ENCODE data around the gene SELPLG.
"Not testable (repeated sequence)": the region's sequence is repeated elsewhere in the genome, so short reads cannot be mapped to it uniquely, and the experiment has no call there.

Gene SELPLG

GRCh38 chr12:108577458-108577857 is 56.2 kb downstream of the SELPLG start:
- Histone ChIP-seq H3K27me3 (ENCODE audit: insufficient read depth, poor library complexity, severe bottlenecking) (no peaks in the 10 kb centered on the region), H3K4me3 (replicated peaks; ENCODE audit: insufficient read depth, low read length) (no peak overlapping the region), H3K27ac (replicated peaks) (no peak overlapping the region)
- no peak for DNase-seq (ENCODE audit: low read depth in 1 of 2, low spot score in 1 of 2)
- TF ChIP-seq SPI1 (IDR thresholded peaks at IDR 0.05; ENCODE audit: borderline replicate concordance, low read depth), result no peak
- TF ChIP-seq, protein P1, sequence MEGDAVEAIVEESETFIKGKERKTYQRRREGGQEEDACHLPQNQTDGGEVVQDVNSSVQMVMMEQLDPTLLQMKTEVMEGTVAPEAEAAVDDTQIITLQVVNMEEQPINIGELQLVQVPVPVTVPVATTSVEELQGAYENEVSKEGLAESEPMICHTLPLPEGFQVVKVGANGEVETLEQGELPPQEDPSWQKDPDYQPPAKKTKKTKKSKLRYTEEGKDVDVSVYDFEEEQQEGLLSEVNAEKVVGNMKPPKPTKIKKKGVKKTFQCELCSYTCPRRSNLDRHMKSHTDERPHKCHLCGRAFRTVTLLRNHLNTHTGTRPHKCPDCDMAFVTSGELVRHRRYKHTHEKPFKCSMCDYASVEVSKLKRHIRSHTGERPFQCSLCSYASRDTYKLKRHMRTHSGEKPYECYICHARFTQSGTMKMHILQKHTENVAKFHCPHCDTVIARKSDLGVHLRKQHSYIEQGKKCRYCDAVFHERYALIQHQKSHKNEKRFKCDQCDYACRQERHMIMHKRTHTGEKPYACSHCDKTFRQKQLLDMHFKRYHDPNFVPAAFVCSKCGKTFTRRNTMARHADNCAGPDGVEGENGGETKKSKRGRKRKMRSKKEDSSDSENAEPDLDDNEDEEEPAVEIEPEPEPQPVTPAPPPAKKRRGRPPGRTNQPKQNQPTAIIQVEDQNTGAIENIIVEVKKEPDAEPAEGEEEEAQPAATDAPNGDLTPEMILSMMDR (IDR thresholded peaks at IDR 0.05; ENCODE audit: insufficient read depth, low read length), result no peak

GRCh38 chr12:108576660-108577234 is 56.9 kb downstream of the SELPLG start:
- no peak for TF ChIP-seq POLR2AphosphoS5 (IDR thresholded peaks at IDR 0.05; ENCODE audit: low read depth)
- TF ChIP-seq SPI1 (IDR thresholded peaks at IDR 0.05; ENCODE audit: borderline replicate concordance, low read depth), result no peak
- TF ChIP-seq, protein P1 (IDR thresholded peaks at IDR 0.05; ENCODE audit: insufficient read depth, low read length), result no peak
- TF ChIP-seq GABPA (IDR thresholded peaks at IDR 0.05; ENCODE audit: low read depth), result no peak
- TF ChIP-seq, protein P2, sequence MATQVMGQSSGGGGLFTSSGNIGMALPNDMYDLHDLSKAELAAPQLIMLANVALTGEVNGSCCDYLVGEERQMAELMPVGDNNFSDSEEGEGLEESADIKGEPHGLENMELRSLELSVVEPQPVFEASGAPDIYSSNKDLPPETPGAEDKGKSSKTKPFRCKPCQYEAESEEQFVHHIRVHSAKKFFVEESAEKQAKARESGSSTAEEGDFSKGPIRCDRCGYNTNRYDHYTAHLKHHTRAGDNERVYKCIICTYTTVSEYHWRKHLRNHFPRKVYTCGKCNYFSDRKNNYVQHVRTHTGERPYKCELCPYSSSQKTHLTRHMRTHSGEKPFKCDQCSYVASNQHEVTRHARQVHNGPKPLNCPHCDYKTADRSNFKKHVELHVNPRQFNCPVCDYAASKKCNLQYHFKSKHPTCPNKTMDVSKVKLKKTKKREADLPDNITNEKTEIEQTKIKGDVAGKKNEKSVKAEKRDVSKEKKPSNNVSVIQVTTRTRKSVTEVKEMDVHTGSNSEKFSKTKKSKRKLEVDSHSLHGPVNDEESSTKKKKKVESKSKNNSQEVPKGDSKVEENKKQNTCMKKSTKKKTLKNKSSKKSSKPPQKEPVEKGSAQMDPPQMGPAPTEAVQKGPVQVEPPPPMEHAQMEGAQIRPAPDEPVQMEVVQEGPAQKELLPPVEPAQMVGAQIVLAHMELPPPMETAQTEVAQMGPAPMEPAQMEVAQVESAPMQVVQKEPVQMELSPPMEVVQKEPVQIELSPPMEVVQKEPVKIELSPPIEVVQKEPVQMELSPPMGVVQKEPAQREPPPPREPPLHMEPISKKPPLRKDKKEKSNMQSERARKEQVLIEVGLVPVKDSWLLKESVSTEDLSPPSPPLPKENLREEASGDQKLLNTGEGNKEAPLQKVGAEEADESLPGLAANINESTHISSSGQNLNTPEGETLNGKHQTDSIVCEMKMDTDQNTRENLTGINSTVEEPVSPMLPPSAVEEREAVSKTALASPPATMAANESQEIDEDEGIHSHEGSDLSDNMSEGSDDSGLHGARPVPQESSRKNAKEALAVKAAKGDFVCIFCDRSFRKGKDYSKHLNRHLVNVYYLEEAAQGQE (IDR thresholded peaks at IDR 0.05; ENCODE audit: insufficient replicate concordance, low read depth), result no peak
- H3K4me3 ChIP-seq (replicated peaks; ENCODE audit: insufficient read depth, low read length), result no peak overlapping the region
- H3K27ac ChIP-seq (replicated peaks), result no peak overlapping the region
- H3K27me3 ChIP-seq (ENCODE audit: insufficient read depth, poor library complexity, severe bottlenecking), result no peaks in the 10 kb centered on the region
- DNase-seq (ENCODE audit: low read depth in 1 of 2, low spot score in 1 of 2), result no peak

DNA sequence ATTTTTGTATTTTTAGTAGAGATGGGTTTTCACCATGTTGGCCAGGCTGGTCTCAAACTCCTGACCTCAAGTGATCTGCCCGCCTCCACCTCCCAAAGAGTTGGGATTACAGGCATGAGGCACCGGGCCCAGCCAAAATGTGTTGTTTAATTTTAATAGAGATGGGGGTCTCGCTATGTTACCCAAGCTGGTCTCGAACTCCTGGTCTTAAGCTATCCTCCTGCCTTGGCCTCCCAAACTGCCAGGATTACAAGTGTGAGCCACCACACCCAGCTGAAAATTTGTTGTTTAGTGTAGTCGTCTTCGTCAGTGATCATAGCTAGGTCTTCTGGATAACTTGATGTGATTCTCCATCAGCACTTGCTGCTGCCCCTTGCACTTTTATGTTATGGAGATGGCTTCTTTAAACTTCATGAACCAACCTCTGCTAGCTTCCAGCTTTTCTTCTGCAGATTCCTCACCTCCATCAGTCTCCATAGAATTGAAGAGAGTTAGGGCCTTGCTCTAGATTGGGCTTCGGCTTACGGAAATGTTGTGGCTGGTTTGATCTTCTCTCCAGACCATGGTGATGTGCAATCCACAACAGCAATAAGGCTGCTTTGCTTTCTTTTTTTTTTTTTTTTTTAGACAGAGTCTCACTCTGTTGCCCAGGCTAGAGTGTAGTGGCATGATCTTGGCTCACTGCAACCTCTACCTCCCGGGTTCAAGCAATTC is 58.3 kb downstream of the SELPLG start:
- H3K4me3 ChIP-seq (replicated peaks; ENCODE audit: insufficient read depth, low read length), result no peak overlapping the region
- no peak overlapping the region for H3K27ac ChIP-seq (replicated peaks)
- DNase-seq (ENCODE audit: low read depth in 1 of 2, low spot score in 1 of 2), result no peak
- TF ChIP-seq SPI1 (IDR thresholded peaks at IDR 0.05; ENCODE audit: borderline replicate concordance, low read depth) (no peak), POLR2AphosphoS5 (IDR thresholded peaks at IDR 0.05; ENCODE audit: low read depth) (no peak), GABPA (IDR thresholded peaks at IDR 0.05; ENCODE audit: low read depth) (no peak)
- TF ChIP-seq, protein P2 (IDR thresholded peaks at IDR 0.05; ENCODE audit: insufficient replicate concordance, low read depth), result no peak
- TF ChIP-seq, protein P1 (IDR thresholded peaks at IDR 0.05; ENCODE audit: insufficient read depth, low read length), result no peak
- no peaks in the 10 kb centered on the region for H3K27me3 ChIP-seq (ENCODE audit: insufficient read depth, poor library complexity, severe bottlenecking)

GRCh38 chr12:108574276-108574675 is 59.4 kb downstream of the SELPLG start:
- H3K27ac ChIP-seq (replicated peaks); H3K4me3 ChIP-seq (replicated peaks; ENCODE audit: insufficient read depth, low read length); H3K27me3 ChIP-seq (ENCODE audit: insufficient read depth, poor library complexity, severe bottlenecking); DNase-seq (ENCODE audit: low read depth in 1 of 2, low spot score in 1 of 2): not testable (repeated sequence)
